Limb (tissue), 2 donors: ENCODE results near the gene WFDC10B.
"Not testable (repeated sequence)": the region's sequence is repeated elsewhere in the genome, so short reads cannot be mapped to it uniquely, and the experiment has no call there.

Experiments
- DNase-seq, 2 donors: peaks; one replicate each; pipeline ENCODE4 v3.0.0-alpha.2; 2016; ENCODE audit errors: extremely low spot score in 2 of 2

The WFDC10B gene

GRCh38 chr20:45647441-45648050, 57.3 kb downstream of the WFDC10B start:
- DNase-seq, result no peak

DNA sequence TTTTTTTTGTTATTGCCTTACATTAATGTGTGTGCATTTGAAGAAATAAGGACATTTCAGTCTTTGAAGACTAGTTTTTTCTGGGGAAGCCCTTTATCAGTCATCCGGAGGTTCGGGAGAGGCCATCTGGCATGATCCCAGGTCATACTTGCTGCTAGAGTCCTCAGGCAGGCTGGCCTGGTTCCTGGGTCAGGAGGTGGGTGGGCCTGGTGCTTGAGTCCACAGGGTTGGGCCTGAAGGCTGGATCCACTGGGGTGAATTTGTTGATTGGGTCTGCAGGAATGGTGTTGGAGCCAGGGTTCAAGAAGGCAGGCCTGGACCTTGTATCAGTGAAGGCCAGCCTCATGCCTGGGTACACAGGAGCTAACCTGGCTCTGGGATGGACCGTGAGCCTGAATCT, 57.9 kb downstream of the WFDC10B start:
- DNase-seq, result no peak

- DNase-seq, result not testable (repeated sequence)
These were observed 59.0 kb downstream of the WFDC10B start for GRCh38 chr20:45645869-45646268.

- not testable (repeated sequence) for DNase-seq
These were observed 63.7 kb downstream of the WFDC10B start for GRCh38 chr20:45641076-45641475.

DNA sequence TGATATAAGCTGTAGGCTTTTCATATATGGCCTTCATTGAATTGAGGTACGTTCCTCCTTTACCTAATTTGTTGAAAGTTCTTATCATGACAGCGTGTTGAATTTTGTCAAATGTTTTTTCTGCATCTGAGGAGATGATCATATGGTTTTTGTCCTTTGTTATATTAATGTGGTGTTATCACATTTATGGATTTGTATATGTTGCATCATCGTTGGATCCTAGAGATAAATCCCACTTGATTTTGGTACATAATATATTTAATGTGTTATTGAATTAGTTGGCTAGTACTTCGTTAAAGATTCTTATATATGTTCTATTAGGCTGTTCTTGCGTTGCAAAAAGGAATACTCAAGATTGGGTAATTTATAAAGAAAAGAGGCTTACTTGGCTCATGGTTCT, 65.1 kb downstream of the WFDC10B start:
- DNase-seq, result no peak

- DNase-seq, result no peak
These were observed 68.3 kb downstream of the WFDC10B start for GRCh38 chr20:45636513-45636912.
